HFFc6 (cell line): Measurements from ENCODE around the gene UTP4. TPM values are rescaled to one million over a fixed set of nuclear protein-coding genes. Genes with fewer than 3 reads are reported as not detected.
"Not testable (repeated sequence)": the region's sequence is repeated elsewhere in the genome, so short reads cannot be mapped to it uniquely, and the experiment has no call there.

Experiments
- DNase-seq: peaks from one replicate; pipeline ENCODE4 v3.0.0-alpha.2; 2018
- H3K27ac Mint-ChIP-seq: 2 replicates; pipeline ENCODE4 v1.8.0; 2020; ENCODE audit warnings: mild to moderate bottlenecking, mixed read lengths
- H3K27me3 Mint-ChIP-seq: 2 replicates; pipeline ENCODE4 v1.8.0; 2021; ENCODE audit warnings: mild to moderate bottlenecking, moderate library complexity, mixed read lengths; ENCODE audit not compliant: insufficient read depth
- H3K36me3 Mint-ChIP-seq: 2 replicates; pipeline ENCODE4 v1.8.0; 2021; ENCODE audit warnings: low read depth, mixed read lengths
- H3K4me1 Mint-ChIP-seq: 2 replicates; pipeline ENCODE4 v1.8.0; 2020; ENCODE audit warnings: low read depth, mixed read lengths
- H3K4me3 Mint-ChIP-seq: 2 replicates; pipeline ENCODE4 v1.8.0; 2020; ENCODE audit warnings: mild to moderate bottlenecking, moderate library complexity, mixed read lengths
- H3K9me3 Mint-ChIP-seq: 2 replicates; pipeline ENCODE4 v1.8.0; 2020; ENCODE audit warnings: mild to moderate bottlenecking, mixed read lengths
- CTCF ChIP-seq: fragments of 200-600 bp; sonication (generic); IDR thresholded peaks from 2 replicates; pipeline ENCODE4 v1.5.0; 2021; ENCODE audit warnings: antibody characterized with exemption, mild to moderate bottlenecking
- total RNA-seq, 6 experiments: library from RNA; stranded (reverse); fragmentation: NEBNext Ultra II Directional; extraction: Animal tissue kit (Norgen Biotek cat#: 25700); gene quantifications; 2 replicates in 1 of 6; 3 replicates in 5 of 6; pipeline ENCODE4 v1.2.3, GENCODE V29; 2021

Gene UTP4
- total RNA-seq, 6 experiments from 2014 or later: 64.1 to 82.4 (median 69.6) TPM

- peaks cover 33% of the 10 kb centered on the region; the same call in 1 of the 2 replicates for H3K36me3 Mint-ChIP-seq
- peaks cover 50% of the 10 kb centered on the region for H3K4me1 Mint-ChIP-seq
- H3K9me3 Mint-ChIP-seq: no peaks in the 10 kb centered on the region
- TF ChIP-seq CTCF: no peak
- H3K27me3 Mint-ChIP-seq: peaks cover 2% of the 10 kb centered on the region; the same call in 1 of the 2 replicates
- DNase-seq: no peak
- H3K27ac Mint-ChIP-seq: peak overlapping the region; percentile 86
- peak overlapping the region; percentile 99 for H3K4me3 Mint-ChIP-seq
These were observed 1.0 kb downstream of the UTP4 start for GRCh38 chr16:69133373-69133954.

- Mint-ChIP-seq H3K27me3 (no peaks in the 10 kb centered on the region), H3K36me3 (peaks cover 36% of the 10 kb centered on the region), H3K9me3 (no peaks in the 10 kb centered on the region), H3K27ac (no peak overlapping the region), H3K4me3 (no peak overlapping the region), H3K4me1 (peaks cover 22% of the 10 kb centered on the region)
- TF ChIP-seq CTCF: no peak
- no peak for DNase-seq
These were observed 6.2 kb downstream of the UTP4 start for GRCh38 chr16:69138608-69139007.

- not testable (repeated sequence) for H3K27ac Mint-ChIP-seq, H3K27me3 Mint-ChIP-seq, H3K9me3 Mint-ChIP-seq, H3K4me3 Mint-ChIP-seq, DNase-seq
- H3K4me1 Mint-ChIP-seq: peaks cover 13% of the 10 kb centered on the region
- H3K36me3 Mint-ChIP-seq: peaks cover 39% of the 10 kb centered on the region
These were observed 7.0 kb downstream of the UTP4 start for GRCh38 chr16:69139464-69139863.

GRCh38 chr16:69141014-69141413 lies 8.6 kb downstream of the UTP4 start:
- Mint-ChIP-seq H3K4me1 (peaks cover 7% of the 10 kb centered on the region; the same call in 1 of the 2 replicates), H3K36me3 (peaks cover 37% of the 10 kb centered on the region), H3K27ac (no peak overlapping the region), H3K4me3 (no peak overlapping the region), H3K27me3 (no peaks in the 10 kb centered on the region), H3K9me3 (no peaks in the 10 kb centered on the region)
- DNase-seq: no peak
- no peak for TF ChIP-seq CTCF

GRCh38 chr16:69141936-69142335 lies 9.5 kb downstream of the UTP4 start:
- TF ChIP-seq CTCF: no peak
- Mint-ChIP-seq H3K4me1 (no peaks in the 10 kb centered on the region), H3K36me3 (peaks cover 37% of the 10 kb centered on the region), H3K9me3 (no peaks in the 10 kb centered on the region), H3K27ac (no peak overlapping the region), H3K27me3 (no peaks in the 10 kb centered on the region), H3K4me3 (no peak overlapping the region)
- no peak for DNase-seq

- peak; percentile 44 for TF ChIP-seq CTCF
- no peaks in the 10 kb centered on the region for H3K9me3 Mint-ChIP-seq
- H3K36me3 Mint-ChIP-seq: peaks cover 35% of the 10 kb centered on the region
- H3K27me3 Mint-ChIP-seq: no peaks in the 10 kb centered on the region
- no peak overlapping the region for H3K4me3 Mint-ChIP-seq
- no peak overlapping the region for H3K27ac Mint-ChIP-seq
- DNase-seq: no peak
- H3K4me1 Mint-ChIP-seq: no peaks in the 10 kb centered on the region
These were observed 10.7 kb downstream of the UTP4 start for GRCh38 chr16:69143116-69143515.
